Gastroesophageal sphincter (tissue), 4 donors: ENCODE data around the gene STX8. TPM values are rescaled to one million over a fixed set of nuclear protein-coding genes. Genes with fewer than 3 reads are reported as not detected.

Experiments
- ATAC-seq: fragments of 150-250 bp; one replicate; pipeline ENCODE4 v1.9.1; 2016; ENCODE audit warnings: mild to moderate bottlenecking, moderate library complexity
- H3K27ac ChIP-seq, 4 donors: fragments of 200-600 bp; sonication (generic) in 3 of 4; 1 replicate in 3 of 4; 2 replicates in 1 of 4; pipeline ENCODE4 v1.5.1; 2016 to 2019
- H3K27me3 ChIP-seq: fragments of 200-600 bp; sonication (generic); one replicate; pipeline ENCODE4 v1.5.1; 2019
- H3K36me3 ChIP-seq, 2 donors: fragments of 200-600 bp; sonication (generic); one replicate each; pipeline ENCODE4 v1.5.1; 2019; ENCODE audit warnings: control low read depth in 1 of 2
- H3K4me1 ChIP-seq, 3 donors: fragments of 200-600 bp; sonication (generic); 1 replicate in 2 of 3; 2 replicates in 1 of 3; pipeline ENCODE4 v1.5.1; 2016 to 2019; ENCODE audit warnings: control low read depth in 2 of 3
- H3K4me3 ChIP-seq, 2 donors: fragments of 200-600 bp; sonication (generic); one replicate each; pipeline ENCODE4 v1.5.1; 2019; ENCODE audit warnings: mild to moderate bottlenecking in 1 of 2, moderate library complexity in 1 of 2
- H3K9me3 ChIP-seq, 3 donors: fragments of 200-600 bp; sonication (generic); one replicate each; pipeline ENCODE4 v1.5.1; 2017 to 2019; ENCODE audit warnings: control low read depth in 2 of 3
- EP300 ChIP-seq: sonication (generic); formaldehyde crosslinking; IDR thresholded peaks from one replicate; pipeline ENCODE4 v1.6.1; 2017; ENCODE audit warnings: antibody characterized with exemption, mild to moderate bottlenecking
- POLR2A ChIP-seq, 2 donors: fragments of 450-650 bp; IDR thresholded peaks; one replicate each; pipeline ENCODE4 v1.6.1; 2017; ENCODE audit warnings: antibody characterized with exemption in 2 of 2, mild to moderate bottlenecking in 2 of 2, moderate library complexity in 1 of 2
- POLR2AphosphoS5 ChIP-seq: sonication (generic); formaldehyde crosslinking; IDR thresholded peaks from one replicate; pipeline ENCODE4 v1.6.1; 2017; ENCODE audit warnings: antibody characterized with exemption
- WGBS, 2 donors: methylation state at CpG; one replicate each; pipeline ENCODE4 v1.1.5; 2018; ENCODE audit warnings: low coverage in 1 of 2; 5-methylcytosine and 5-hydroxymethylcytosine counted together
- total RNA-seq, 4 donors: library from RNA; depleted of rRNA; stranded (reverse); fragments of >200 nt; gene quantifications; one replicate each; pipeline ENCODE4 v1.1.0, GENCODE V29; 2016
- TF ChIP-seq, protein P1 (sequence below), 4 experiments: fragments of 200-600 bp in 2 of 4; fragments of 450-650 bp in 2 of 4; sonication (generic) in 1 of 4; IDR thresholded peaks; one replicate each; pipeline ENCODE4 v1.5.1; 2017 to 2019; ENCODE audit warnings: antibody characterized with exemption in 4 of 4, mild to moderate bottlenecking in 2 of 4, moderate library complexity in 2 of 4

Gene STX8
- total RNA-seq, 4 donors from 2014 or later, result 67.9 to 106 (median 87.1) TPM

DNA sequence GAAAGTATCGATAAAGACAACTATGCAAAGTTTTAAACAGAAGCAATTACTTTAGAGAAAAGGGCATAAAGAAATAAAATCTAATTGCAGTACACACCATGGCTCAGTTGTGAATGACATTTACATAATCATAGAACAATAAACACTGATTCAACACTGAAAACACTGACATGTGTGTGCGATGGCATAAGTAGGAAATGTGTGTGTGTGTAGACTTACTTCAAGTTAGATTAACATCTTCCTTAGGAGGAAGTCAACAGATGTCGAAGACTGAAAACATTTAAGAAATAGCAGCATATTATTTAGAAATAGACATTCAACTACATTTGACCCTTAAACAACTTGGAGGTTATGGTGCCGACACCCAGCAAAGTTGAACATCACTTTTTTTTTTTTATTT, 172.4 kb downstream of the STX8 start:
- H3K36me3 ChIP-seq, result no peaks in the 10 kb centered on the region
- 94 to 95% methylated on average over 4 of the region's 4 CpGs for WGBS, 2 donors
- H3K9me3 ChIP-seq, result no peaks in the 10 kb centered on the region
- H3K27me3 ChIP-seq, result no peaks in the 10 kb centered on the region
- TF ChIP-seq POLR2A (IDR thresholded peaks at IDR 0.05) (no peak), EP300 (no peak), POLR2AphosphoS5 (no peak)
- TF ChIP-seq, protein P1, sequence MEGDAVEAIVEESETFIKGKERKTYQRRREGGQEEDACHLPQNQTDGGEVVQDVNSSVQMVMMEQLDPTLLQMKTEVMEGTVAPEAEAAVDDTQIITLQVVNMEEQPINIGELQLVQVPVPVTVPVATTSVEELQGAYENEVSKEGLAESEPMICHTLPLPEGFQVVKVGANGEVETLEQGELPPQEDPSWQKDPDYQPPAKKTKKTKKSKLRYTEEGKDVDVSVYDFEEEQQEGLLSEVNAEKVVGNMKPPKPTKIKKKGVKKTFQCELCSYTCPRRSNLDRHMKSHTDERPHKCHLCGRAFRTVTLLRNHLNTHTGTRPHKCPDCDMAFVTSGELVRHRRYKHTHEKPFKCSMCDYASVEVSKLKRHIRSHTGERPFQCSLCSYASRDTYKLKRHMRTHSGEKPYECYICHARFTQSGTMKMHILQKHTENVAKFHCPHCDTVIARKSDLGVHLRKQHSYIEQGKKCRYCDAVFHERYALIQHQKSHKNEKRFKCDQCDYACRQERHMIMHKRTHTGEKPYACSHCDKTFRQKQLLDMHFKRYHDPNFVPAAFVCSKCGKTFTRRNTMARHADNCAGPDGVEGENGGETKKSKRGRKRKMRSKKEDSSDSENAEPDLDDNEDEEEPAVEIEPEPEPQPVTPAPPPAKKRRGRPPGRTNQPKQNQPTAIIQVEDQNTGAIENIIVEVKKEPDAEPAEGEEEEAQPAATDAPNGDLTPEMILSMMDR (IDR thresholded peaks at IDR 0.05), result no peak
- no peak overlapping the region for H3K4me3 ChIP-seq
- ATAC-seq, result no peak
- no peak overlapping the region for H3K27ac ChIP-seq
- no peaks in the 10 kb centered on the region for H3K4me1 ChIP-seq

GRCh38 chr17:9402590-9403199, 172.9 kb downstream of the STX8 start:
- H3K27me3 ChIP-seq, result no peaks in the 10 kb centered on the region
- TF ChIP-seq, protein P1 (IDR thresholded peaks at IDR 0.05), result peak in 3 of 4 experiments; percentile 11 to 38 (median 20)
- TF ChIP-seq POLR2AphosphoS5 (no peak), POLR2A (IDR thresholded peaks at IDR 0.05) (no peak), EP300 (no peak)
- no peaks in the 10 kb centered on the region for H3K4me1 ChIP-seq
- no peaks in the 10 kb centered on the region for H3K9me3 ChIP-seq
- no peaks in the 10 kb centered on the region for H3K36me3 ChIP-seq
- 91 to 100% methylated on average over 2 to 8 of the region's 9 CpGs for WGBS, 2 donors
- H3K4me3 ChIP-seq, result no peak overlapping the region
- ATAC-seq, result no peak
- no peak overlapping the region for H3K27ac ChIP-seq

- H3K36me3 ChIP-seq, result no peaks in the 10 kb centered on the region
- ATAC-seq, result no peak
- H3K4me3 ChIP-seq, result no peak overlapping the region
- H3K27ac ChIP-seq, result no peak overlapping the region
- WGBS, 2 donors, result 49 to 72% methylated on average over 4 of the region's 4 CpGs
- TF ChIP-seq POLR2A (IDR thresholded peaks at IDR 0.05) (no peak), POLR2AphosphoS5 (no peak), EP300 (no peak)
- TF ChIP-seq, protein P1 (IDR thresholded peaks at IDR 0.05), result no peak
- H3K27me3 ChIP-seq, result no peaks in the 10 kb centered on the region
- H3K4me1 ChIP-seq, result no peaks in the 10 kb centered on the region
- no peaks in the 10 kb centered on the region for H3K9me3 ChIP-seq
Observed at GRCh38 chr17:9401434-9401833, 174.2 kb downstream of the STX8 start.

DNA sequence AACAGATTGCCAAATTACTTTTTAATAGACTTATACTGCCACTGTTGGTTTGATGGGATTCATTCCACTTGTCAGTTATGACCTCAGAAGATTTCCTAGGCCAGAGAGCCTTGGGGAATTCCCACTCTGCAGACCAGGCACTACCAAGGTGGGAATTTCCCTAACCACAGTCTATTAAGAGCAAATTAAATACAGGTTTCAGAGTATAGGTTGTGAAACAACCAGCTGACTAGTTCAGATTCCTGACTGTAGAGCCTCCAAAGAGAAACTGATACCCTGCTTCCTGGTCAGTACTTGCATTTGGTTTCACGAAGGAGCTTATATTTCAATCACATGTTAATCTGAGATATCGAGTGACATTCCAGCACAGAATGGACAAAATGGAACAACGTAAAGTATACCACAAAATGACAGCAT, 186.5 kb downstream of the STX8 start:
- Histone ChIP-seq H3K4me1 (no peaks in the 10 kb centered on the region), H3K27me3 (no peaks in the 10 kb centered on the region), H3K4me3 (no peak overlapping the region), H3K36me3 (peaks cover 0 to 7% of the 10 kb centered on the region in 2 donors), H3K27ac (no peak overlapping the region), H3K9me3 (peaks cover 0 to 14% (median 0%) of the 10 kb centered on the region in 3 donors)
- TF ChIP-seq POLR2A (IDR thresholded peaks at IDR 0.05) (no peak), POLR2AphosphoS5 (no peak), EP300 (no peak)
- TF ChIP-seq, protein P1 (IDR thresholded peaks at IDR 0.05), result no peak
- 86 to 93% methylated on average over 3 of the region's 3 CpGs for WGBS, 2 donors
- no peak for ATAC-seq

DNA sequence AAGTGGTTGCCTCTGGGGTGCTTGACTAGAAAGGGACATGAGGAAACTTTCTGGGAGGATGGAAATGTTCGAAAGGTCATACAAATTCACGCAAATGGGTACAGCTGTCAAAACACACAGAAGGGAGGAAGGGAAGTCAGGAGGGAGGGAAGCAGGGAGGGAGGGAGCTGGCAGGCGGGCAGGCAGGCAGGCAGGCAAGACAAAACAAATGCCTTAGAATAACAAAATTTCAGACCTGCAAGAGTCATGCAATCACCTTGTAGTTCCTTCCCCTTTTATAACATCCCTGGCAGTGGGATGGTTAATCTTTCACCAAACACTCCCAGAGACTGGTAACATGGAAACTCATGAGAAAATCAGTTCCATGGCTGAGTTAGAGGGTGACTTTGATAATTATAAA, 189.2 kb downstream of the STX8 start:
- WGBS, 2 donors, result 62 to 79% methylated on average over 3 of the region's 3 CpGs

More for the DNA sequence above, 189.2 kb downstream of the STX8 start:
- Histone ChIP-seq H3K27me3 (no peaks in the 10 kb centered on the region), H3K4me3 (no peak overlapping the region), H3K9me3 (no peaks in the 10 kb centered on the region), H3K4me1 (no peaks in the 10 kb centered on the region), H3K27ac (no peak overlapping the region), H3K36me3 (peaks cover 0 to 7% of the 10 kb centered on the region in 2 donors)
- TF ChIP-seq EP300 (no peak), POLR2AphosphoS5 (no peak), POLR2A (IDR thresholded peaks at IDR 0.05) (no peak)
- TF ChIP-seq, protein P1 (IDR thresholded peaks at IDR 0.05), result no peak
- no peak for ATAC-seq
